Measurements from ENCODE around the gene LRRTM3.
A peak's percentile ranks its signal among the peaks of the same experiment; 100 is the strongest.

The LRRTM3 gene

GRCh38 chr10:66925896-66926715 is at the start of gene LRRTM3:
TSS of gene LRRTM3 (plus strand) at chr10:66926036.
- DNase-seq (ENCODE audit: insufficient read length, low spot score): peak; percentile 24
- FAIRE-seq: peak; percentile 56

- FAIRE-seq (no peak), DNase-seq (ENCODE audit: insufficient read length, low spot score) (no peak)
Observed at GRCh38 chr10:66877361-66877760, 48.5 kb upstream of the LRRTM3 start.

GRCh38 chr10:66880292-66880691 is 45.5 kb upstream of the LRRTM3 start:
- FAIRE-seq: no peak

GRCh38 chr10:66880826-66881225 is 45.0 kb upstream of the LRRTM3 start:
- DNase-seq (ENCODE audit: insufficient read length, low spot score) (no peak), FAIRE-seq (no peak)

More at GRCh38 chr10:66880292-66880691, 45.5 kb upstream of the LRRTM3 start:
- DNase-seq (ENCODE audit: insufficient read length, low spot score): no peak

- no peak for FAIRE-seq
- DNase-seq (ENCODE audit: insufficient read length, low spot score): no peak
Observed at GRCh38 chr10:66881814-66882213, 44.0 kb upstream of the LRRTM3 start.

DNA sequence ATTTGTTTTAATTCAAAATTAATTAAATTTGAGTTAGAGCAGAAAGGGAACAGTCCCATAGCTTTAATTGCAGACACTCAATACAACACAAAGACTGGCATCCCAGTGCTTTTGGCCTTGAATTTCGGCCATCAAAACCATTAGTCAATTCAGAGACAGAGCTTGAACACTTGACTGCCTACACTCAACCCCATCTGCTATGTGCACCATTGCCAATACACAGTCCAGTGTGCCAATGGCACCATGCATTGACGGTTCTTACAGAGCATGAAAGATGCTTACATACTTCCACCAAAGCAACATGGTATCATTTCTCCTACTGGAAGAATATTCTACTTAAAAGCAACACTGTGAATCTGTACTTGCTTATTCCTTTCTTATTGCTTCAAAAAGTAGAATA is 43.6 kb upstream of the LRRTM3 start:
- FAIRE-seq: no peak

GRCh38 chr10:66886848-66887247 is 39.0 kb upstream of the LRRTM3 start:
- no peak for FAIRE-seq
- DNase-seq (ENCODE audit: insufficient read length, low spot score): no peak

More for the DNA sequence above, 43.6 kb upstream of the LRRTM3 start:
- no peak for DNase-seq (ENCODE audit: insufficient read length, low spot score)

DNA sequence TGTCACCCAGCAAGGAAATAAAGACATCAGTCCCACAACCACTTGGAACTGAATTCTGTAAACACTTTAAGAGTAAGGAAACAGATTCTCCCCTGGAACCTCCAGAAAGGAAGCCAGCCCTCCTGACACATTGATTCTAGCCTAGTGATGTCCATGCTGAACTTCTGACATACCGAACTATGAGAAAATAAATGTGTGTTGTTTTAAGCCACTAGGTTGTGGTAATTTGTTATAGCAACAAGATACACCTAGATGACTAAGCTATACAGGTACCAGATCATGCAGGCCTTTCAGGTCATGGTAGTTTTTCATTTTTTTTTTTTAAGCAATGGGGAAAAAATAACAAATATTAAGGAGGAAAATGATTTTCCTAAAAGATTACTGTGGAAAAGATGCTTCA is 37.6 kb upstream of the LRRTM3 start:
- no peak for FAIRE-seq

GRCh38 chr10:66892871-66893270 is 33.0 kb upstream of the LRRTM3 start:
- no peak for FAIRE-seq
- DNase-seq (ENCODE audit: insufficient read length, low spot score): no peak

More for the DNA sequence above, 37.6 kb upstream of the LRRTM3 start:
- DNase-seq (ENCODE audit: insufficient read length, low spot score): no peak

DNA sequence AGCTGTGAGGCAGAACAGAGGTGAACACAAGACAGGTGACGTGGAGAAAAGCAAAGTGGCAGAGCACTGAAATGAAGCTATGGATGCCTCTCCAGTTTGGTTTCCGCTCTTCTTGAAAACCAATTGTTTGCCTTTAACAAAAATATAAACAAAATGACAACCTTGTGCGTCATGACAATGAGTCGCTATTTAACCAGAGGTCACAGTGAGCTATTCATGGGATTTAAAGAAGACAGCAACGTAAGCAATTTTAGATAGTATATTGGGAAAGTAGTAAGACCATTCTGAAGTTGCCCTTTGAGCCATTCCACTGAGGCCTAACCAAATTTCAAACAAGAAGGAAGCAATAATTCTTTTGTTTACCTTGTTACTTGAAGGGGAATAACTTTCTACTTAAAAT is 15.2 kb upstream of the LRRTM3 start:
- FAIRE-seq (no peak), DNase-seq (ENCODE audit: insufficient read length, low spot score) (no peak)

DNA sequence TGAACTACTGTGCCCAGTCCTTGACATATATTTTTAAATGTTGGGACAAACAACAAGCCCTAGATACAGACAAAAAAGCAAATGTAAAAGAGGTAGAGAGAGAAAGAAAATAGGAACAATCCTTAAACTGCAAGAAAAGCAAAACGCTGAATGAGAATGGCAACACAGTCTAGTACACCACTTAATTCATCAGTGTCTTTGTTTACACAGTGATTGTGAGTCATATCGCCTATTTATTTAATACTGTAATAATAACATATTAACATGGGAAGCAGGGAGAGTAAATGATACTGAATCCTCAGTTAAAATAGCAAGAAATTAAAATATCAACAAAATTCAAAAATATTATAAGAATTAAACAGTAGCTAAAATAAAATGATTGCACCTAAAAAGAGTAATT is 9.8 kb upstream of the LRRTM3 start:
- DNase-seq (ENCODE audit: insufficient read length, low spot score): no peak
- no peak for FAIRE-seq

GRCh38 chr10:66917104-66917503 is 8.7 kb upstream of the LRRTM3 start:
- FAIRE-seq (no peak), DNase-seq (ENCODE audit: insufficient read length, low spot score) (no peak)

GRCh38 chr10:66919248-66919647 is 6.6 kb upstream of the LRRTM3 start:
- no peak for FAIRE-seq
- no peak for DNase-seq (ENCODE audit: insufficient read length, low spot score)

DNA sequence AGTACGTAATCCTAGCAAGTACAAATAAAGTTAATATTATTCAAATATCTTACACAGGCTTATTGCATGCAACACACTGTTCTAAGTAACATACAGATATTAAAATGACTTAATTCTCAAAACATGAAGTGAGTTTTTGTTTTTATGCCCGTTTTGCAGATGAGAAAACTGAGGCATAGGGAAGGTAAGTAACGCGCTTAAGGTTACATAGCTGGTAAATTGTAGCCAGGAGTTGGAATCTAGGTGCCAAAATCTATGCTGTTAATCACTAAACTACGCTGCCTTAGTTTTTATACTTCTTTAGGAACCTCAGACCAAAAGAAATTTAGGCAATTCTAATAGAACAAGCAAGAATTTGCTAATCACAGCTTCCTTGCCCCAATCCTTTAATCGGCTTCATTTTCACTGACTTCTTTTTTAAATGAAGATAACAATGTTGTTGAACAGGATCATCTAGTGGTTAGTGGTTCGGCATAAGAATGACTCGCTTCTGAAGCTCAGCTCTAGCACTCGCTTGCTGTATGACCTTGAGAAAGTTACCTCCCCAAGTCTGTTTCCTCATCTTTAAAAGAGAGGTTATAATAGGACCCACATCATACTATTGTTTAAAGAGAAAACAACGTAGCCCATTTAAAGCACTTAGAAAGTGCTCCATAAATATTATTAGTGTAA is 1.0 kb upstream of the LRRTM3 start:
- FAIRE-seq (no peak), DNase-seq (ENCODE audit: insufficient read length, low spot score) (no peak)

DNA sequence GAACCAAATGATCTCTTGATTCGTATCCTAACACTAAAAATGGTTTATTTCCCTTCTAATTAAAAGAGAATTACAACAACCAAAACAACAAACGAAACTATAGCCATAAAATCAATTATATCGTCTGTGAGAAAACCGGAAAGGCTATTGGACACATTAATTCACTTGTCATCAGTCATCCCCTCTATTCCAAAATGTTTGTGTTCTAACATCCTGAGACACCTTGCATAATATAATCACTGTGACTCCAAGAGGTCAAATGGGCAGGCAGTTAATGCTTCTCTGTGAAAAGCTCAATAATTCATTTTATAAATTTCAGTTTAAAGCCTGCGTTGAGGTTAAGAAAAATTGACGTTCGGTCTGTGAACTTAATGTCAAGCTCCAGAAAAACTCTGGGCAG is 463 bp upstream of the LRRTM3 start:
- DNase-seq (ENCODE audit: insufficient read length, low spot score): no peak
- FAIRE-seq: no peak

- FAIRE-seq: no peak
Observed at GRCh38 chr10:66926841-66927240, 1.0 kb downstream of the LRRTM3 start.

DNA sequence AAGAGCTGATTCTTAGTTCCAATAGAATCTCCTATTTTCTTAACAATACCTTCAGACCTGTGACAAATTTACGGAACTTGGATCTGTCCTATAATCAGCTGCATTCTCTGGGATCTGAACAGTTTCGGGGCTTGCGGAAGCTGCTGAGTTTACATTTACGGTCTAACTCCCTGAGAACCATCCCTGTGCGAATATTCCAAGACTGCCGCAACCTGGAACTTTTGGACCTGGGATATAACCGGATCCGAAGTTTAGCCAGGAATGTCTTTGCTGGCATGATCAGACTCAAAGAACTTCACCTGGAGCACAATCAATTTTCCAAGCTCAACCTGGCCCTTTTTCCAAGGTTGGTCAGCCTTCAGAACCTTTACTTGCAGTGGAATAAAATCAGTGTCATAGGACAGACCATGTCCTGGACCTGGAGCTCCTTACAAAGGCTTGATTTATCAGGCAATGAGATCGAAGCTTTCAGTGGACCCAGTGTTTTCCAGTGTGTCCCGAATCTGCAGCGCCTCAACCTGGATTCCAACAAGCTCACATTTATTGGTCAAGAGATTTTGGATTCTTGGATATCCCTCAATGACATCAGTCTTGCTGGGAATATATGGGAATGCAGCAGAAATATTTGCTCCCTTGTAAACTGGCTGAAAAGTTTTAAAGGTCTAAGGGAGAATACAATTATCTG is 1.6 kb downstream of the LRRTM3 start:
- FAIRE-seq (no peak), DNase-seq (ENCODE audit: insufficient read length, low spot score) (no peak)

More at GRCh38 chr10:66926841-66927240, 1.0 kb downstream of the LRRTM3 start:
- no peak for DNase-seq (ENCODE audit: insufficient read length, low spot score)

DNA sequence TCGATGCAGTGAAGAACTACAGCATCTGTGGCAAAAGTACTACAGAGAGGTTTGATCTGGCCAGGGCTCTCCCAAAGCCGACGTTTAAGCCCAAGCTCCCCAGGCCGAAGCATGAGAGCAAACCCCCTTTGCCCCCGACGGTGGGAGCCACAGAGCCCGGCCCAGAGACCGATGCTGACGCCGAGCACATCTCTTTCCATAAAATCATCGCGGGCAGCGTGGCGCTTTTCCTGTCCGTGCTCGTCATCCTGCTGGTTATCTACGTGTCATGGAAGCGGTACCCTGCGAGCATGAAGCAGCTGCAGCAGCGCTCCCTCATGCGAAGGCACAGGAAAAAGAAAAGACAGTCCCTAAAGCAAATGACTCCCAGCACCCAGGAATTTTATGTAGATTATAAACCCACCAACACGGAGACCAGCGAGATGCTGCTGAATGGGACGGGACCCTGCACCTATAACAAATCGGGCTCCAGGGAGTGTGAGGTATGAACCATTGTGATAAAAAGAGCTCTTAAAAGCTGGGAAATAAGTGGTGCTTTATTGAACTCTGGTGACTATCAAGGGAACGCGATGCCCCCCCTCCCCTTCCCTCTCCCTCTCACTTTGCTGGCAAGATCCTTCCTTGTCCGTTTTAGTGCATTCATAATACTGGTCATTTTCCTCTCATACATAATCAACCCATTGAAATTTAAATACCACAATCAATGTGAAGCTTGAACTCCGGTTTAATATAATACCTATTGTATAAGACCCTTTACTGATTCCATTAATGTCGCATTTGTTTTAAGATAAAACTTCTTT is 2.3 kb downstream of the LRRTM3 start:
- no peak for DNase-seq (ENCODE audit: insufficient read length, low spot score)
- FAIRE-seq: no peak

DNA sequence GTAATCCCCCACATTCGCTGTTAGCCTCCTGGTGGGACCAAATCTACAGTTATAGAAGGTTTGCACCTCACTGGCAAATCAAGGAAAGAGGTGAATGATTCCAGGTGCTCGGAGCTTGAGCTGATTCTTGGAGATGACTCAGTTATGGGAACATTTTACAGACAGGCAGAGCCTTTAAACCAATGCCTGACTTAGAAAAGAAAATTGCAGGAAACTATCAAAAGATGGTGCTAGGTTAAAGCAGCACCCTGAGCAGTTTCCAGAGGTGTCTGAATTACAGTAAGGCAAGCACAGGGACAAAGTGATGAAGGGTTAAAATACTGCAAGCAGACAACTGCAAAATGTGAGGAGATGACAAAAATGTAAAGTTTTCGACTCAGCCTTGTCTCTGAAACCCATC is 2.9 kb downstream of the LRRTM3 start:
- DNase-seq (ENCODE audit: insufficient read length, low spot score): no peak
- FAIRE-seq: no peak

GRCh38 chr10:66929375-66929774 is 3.5 kb downstream of the LRRTM3 start:
- FAIRE-seq: no peak
- DNase-seq (ENCODE audit: insufficient read length, low spot score): no peak

Measured in GM19239 (cell line).